Spinal cord (tissue), 10 donors: ENCODE data around the gene GALNT10. TPM values are rescaled to one million over a fixed set of nuclear protein-coding genes. Genes with fewer than 3 reads are reported as not detected.

Experiments used
- DNase-seq, 6 donors: peaks; one replicate each; pipeline versions ENCODE4 v3.0.0 to v3.0.0-alpha.2; 2013 to 2015; ENCODE audit warnings: low spot score in 6 of 6, low read depth in 4 of 6
- H3K27ac ChIP-seq: one replicate; pipeline ENCODE4 v1.5.1; 2013; ENCODE audit warnings: low read depth, low read length, control low read depth
- H3K27me3 ChIP-seq: one replicate; pipeline ENCODE4 v1.6.1; 2013; ENCODE audit warnings: low read length; ENCODE audit not compliant: control insufficient read depth, insufficient read depth
- H3K36me3 ChIP-seq: one replicate; pipeline ENCODE4 v1.6.1; 2013; ENCODE audit warnings: low read length; ENCODE audit not compliant: control insufficient read depth, insufficient read depth
- H3K4me1 ChIP-seq: one replicate; pipeline ENCODE4 v1.6.1; 2013; ENCODE audit warnings: low read length; ENCODE audit not compliant: control insufficient read depth, insufficient read depth
- H3K4me3 ChIP-seq: one replicate; pipeline ENCODE4 v1.5.1; 2013; ENCODE audit warnings: low read depth, low read length, control low read depth
- H3K9me3 ChIP-seq: one replicate; pipeline ENCODE4 v1.6.1; 2013; ENCODE audit warnings: low read length; ENCODE audit not compliant: control insufficient read depth, insufficient read depth
- WGBS: methylation state at CpG from one replicate; pipeline ENCODE4 v1.1.5; 2013; ENCODE audit warnings: missing lambda C conversion rate; ENCODE audit not compliant: insufficient coverage; 5-methylcytosine and 5-hydroxymethylcytosine counted together
- polyA plus RNA-seq, 2 donors: library from polyadenylated mRNA; unstranded; fragments of 120-200 nt; gene quantifications; one replicate each; pipeline ENCODE4 v1.2.1, GENCODE V29; 2013; ENCODE audit not compliant: insufficient read length in 2 of 2
- total RNA-seq, 2 donors: library from RNA; depleted of rRNA in 1 of 2; stranded (reverse); fragments of 120-200 nt in 1 of 2; fragments of >200 nt in 1 of 2; gene quantifications; one replicate each; pipeline versions ENCODE4 v1.2.3 to v1.2.4, GENCODE V29; 2013 to 2014
- donor health status: healthy.

The GALNT10 gene
- total and polyA plus RNA-seq, 4 donors: 17.2 to 31.2 (median 22.5) TPM

GRCh38 chr5:154211641-154212390 lies 21.3 kb downstream of the GALNT10 start:
- Histone ChIP-seq H3K4me3 (no peak overlapping the region), H3K9me3 (peaks cover 2% of the 10 kb centered on the region), H3K27me3 (no peaks in the 10 kb centered on the region), H3K27ac (no peak overlapping the region), H3K4me1 (no peaks in the 10 kb centered on the region), H3K36me3 (no peaks in the 10 kb centered on the region)
- DNase-seq: no peak
- WGBS: 94% methylated on average over 3 of the region's 7 CpGs

- Histone ChIP-seq H3K9me3 (peaks cover 2% of the 10 kb centered on the region), H3K27ac (no peak overlapping the region), H3K4me3 (no peak overlapping the region), H3K4me1 (no peaks in the 10 kb centered on the region), H3K36me3 (no peaks in the 10 kb centered on the region), H3K27me3 (no peaks in the 10 kb centered on the region)
- DNase-seq: no peak
- WGBS: 100% methylated on average over 4 of the region's 4 CpGs
These were observed 23.1 kb downstream of the GALNT10 start for GRCh38 chr5:154213592-154213991.

DNA sequence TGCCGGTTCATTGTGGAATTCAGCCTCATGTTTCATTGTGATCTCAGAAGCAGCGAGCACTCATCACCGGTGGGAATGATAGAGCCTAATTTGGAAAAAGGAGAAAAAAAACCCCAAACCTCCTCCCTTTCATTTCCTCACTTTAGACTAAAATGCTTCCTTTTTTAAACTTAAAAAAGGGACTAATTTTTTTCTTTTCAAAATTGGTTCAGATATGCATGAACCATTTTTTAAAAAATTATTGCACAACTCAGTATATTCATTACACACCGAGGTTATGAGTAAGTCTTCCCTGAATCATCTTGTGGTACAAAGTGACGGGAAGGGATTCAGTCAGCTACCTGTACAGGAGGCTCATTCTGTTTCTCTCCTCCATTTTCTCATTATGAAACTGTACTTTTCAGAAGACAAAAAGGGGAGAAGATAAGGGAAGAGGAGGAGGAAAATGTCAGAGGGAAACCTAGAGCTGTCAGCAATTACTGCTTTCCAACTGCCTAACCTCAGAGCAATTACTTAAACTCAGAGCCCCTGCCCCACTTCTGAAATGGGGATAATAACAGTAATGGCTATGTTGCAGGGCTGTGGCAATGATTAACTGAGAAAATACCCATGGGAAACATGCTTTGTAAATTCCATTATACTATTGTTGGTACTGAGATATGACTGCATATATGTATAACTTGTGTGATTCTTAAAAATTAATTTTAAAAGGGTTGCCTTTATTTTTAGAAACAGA lies 24.0 kb downstream of the GALNT10 start:
- no peaks in the 10 kb centered on the region for H3K27me3 ChIP-seq
- peaks cover 4% of the 10 kb centered on the region for H3K4me1 ChIP-seq
- peaks cover 3% of the 10 kb centered on the region for H3K36me3 ChIP-seq
- WGBS: 82% methylated on average over 3 of the region's 5 CpGs
- no peaks in the 10 kb centered on the region for H3K9me3 ChIP-seq
- no peak for DNase-seq
- H3K4me3 ChIP-seq: no peak overlapping the region
- H3K27ac ChIP-seq: no peak overlapping the region

DNA sequence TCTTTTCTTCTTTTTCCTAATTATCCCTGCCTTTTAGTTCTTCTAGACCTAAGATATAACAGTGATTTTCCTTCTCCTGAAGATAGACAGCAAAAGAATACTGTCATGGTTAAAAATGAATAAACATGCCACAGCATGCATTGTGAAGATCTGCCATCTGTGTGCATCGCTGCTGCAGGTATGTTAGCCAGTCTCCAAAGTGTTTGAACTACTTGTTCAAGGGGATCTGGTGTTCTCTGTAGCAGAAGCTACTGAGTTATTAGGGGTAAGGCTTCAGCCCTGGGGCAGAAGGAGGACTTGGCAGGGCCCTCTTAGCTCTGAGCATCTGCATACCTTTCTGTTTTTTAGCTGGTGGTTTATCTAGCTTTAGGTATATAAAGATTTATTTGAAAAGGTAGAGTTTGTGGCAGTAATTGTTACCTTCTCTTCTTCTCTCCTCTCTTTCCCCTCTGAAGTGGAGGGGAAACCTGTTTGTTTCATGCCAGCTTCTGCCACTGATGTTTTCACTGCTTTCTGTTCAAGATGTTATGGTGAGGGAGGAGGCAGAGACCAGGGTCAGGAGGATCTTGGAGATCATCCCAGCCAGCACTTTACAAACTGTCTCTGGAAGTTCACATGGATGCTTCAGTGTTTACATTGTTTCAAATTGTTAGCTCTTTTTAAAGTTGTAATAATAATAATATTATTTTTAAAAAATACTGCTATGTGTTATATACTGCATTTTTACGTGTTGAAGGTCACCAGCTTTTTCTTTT lies 25.2 kb downstream of the GALNT10 start:
- H3K4me3 ChIP-seq: no peak overlapping the region
- H3K4me1 ChIP-seq: peaks cover 4% of the 10 kb centered on the region
- no peak overlapping the region for H3K27ac ChIP-seq
- H3K36me3 ChIP-seq: peaks cover 3% of the 10 kb centered on the region
- H3K27me3 ChIP-seq: no peaks in the 10 kb centered on the region
- no peaks in the 10 kb centered on the region for H3K9me3 ChIP-seq
- WGBS: 100% methylated on average over 1 of the region's 2 CpGs
- no peak for DNase-seq

GRCh38 chr5:154217462-154217861 lies 26.9 kb downstream of the GALNT10 start:
- 100% methylated on average over 1 of the region's 4 CpGs for whole genome bisulfite sequencing
- H3K4me1 ChIP-seq: peaks cover 8% of the 10 kb centered on the region

GRCh38 chr5:154218786-154219185 lies 28.3 kb downstream of the GALNT10 start:
- 93% methylated on average over 7 of the region's 8 CpGs for WGBS
- no peak overlapping the region for H3K4me3 ChIP-seq
- H3K27me3 ChIP-seq: no peaks in the 10 kb centered on the region
- H3K27ac ChIP-seq: no peak overlapping the region
- peaks cover 3% of the 10 kb centered on the region for H3K36me3 ChIP-seq
- H3K9me3 ChIP-seq: no peaks in the 10 kb centered on the region
- DNase-seq: no peak
- peaks cover 8% of the 10 kb centered on the region for H3K4me1 ChIP-seq

More at GRCh38 chr5:154217462-154217861, 26.9 kb downstream of the GALNT10 start:
- Histone ChIP-seq H3K4me3 (no peak overlapping the region), H3K27me3 (no peaks in the 10 kb centered on the region), H3K9me3 (no peaks in the 10 kb centered on the region), H3K36me3 (peaks cover 3% of the 10 kb centered on the region), H3K27ac (no peak overlapping the region)
- DNase-seq: no peak

- DNase-seq: no peak
- Histone ChIP-seq H3K4me3 (no peak overlapping the region), H3K9me3 (no peaks in the 10 kb centered on the region), H3K27me3 (no peaks in the 10 kb centered on the region), H3K36me3 (peaks cover 3% of the 10 kb centered on the region), H3K4me1 (peaks cover 8% of the 10 kb centered on the region), H3K27ac (no peak overlapping the region)
These were observed 30.1 kb downstream of the GALNT10 start for GRCh38 chr5:154220625-154221024.

- Histone ChIP-seq H3K4me1 (peaks cover 8% of the 10 kb centered on the region), H3K4me3 (no peak overlapping the region), H3K9me3 (no peaks in the 10 kb centered on the region), H3K27ac (no peak overlapping the region), H3K27me3 (no peaks in the 10 kb centered on the region), H3K36me3 (peaks cover 3% of the 10 kb centered on the region)
- 53% methylated on average over 6 of the region's 8 CpGs for WGBS
- DNase-seq: peak in 1 of 6 donors; percentile 43
These were observed 30.9 kb downstream of the GALNT10 start for GRCh38 chr5:154221371-154221896.

DNA sequence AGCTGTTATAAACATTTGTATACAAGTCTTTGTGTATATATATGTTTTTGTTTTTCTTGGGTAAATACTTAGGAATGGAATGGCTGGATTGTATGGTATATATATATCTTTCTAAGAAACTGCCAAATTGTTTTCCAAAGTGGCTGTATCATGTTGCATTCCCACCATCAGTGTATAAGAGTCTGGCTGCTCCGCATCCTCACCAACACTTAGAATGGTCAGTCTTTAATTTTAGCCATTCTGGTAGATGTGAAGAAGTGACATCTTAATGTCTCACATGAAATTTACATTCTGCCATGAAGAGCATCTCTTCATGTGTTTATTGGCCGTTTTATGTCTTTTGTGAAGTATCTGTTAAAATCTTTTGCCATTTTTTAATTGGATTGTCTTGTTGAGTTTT lies 31.9 kb downstream of the GALNT10 start:
- no peak overlapping the region for H3K27ac ChIP-seq
- WGBS: no CpG with 5 or more reads among the region's 2 CpGs
- peaks cover 6% of the 10 kb centered on the region for H3K9me3 ChIP-seq
- H3K27me3 ChIP-seq: no peaks in the 10 kb centered on the region
- no peak for DNase-seq
- no peak overlapping the region for H3K4me3 ChIP-seq
- peaks cover 8% of the 10 kb centered on the region for H3K4me1 ChIP-seq
- H3K36me3 ChIP-seq: peaks cover 3% of the 10 kb centered on the region
